HUES48 (cell line): ENCODE measurements around the gene SIRPG.

Source experiments
- H3K27ac ChIP-seq: one replicate; pipeline ENCODE4 v1.7.0; 2013; ENCODE audit warnings: low read depth, low read length, inconsistent platforms
- H3K27me3 ChIP-seq: 2 replicates; pipeline ENCODE4 v1.6.1; 2013; ENCODE audit warnings: mild to moderate bottlenecking, low read length; ENCODE audit not compliant: control insufficient read depth, insufficient read depth
- H3K36me3 ChIP-seq: 2 replicates; pipeline ENCODE4 v1.6.1; 2013; ENCODE audit warnings: low read length; ENCODE audit not compliant: control insufficient read depth, insufficient read depth
- H3K4me1 ChIP-seq: 2 replicates; pipeline ENCODE4 v1.6.1; 2013; ENCODE audit warnings: mild to moderate bottlenecking, low read length; ENCODE audit not compliant: control insufficient read depth, insufficient read depth
- H3K4me3 ChIP-seq: 2 replicates; pipeline ENCODE4 v1.5.1; 2013; ENCODE audit warnings: mild to moderate bottlenecking, low read depth, low read length
- H3K9ac ChIP-seq: 2 replicates; pipeline ENCODE4 v1.6.1; 2013; ENCODE audit warnings: mild to moderate bottlenecking, low read depth, low read length, moderate library complexity
- H3K9me3 ChIP-seq: 2 replicates; pipeline ENCODE4 v1.6.1; 2013; ENCODE audit warnings: low read length; ENCODE audit not compliant: control insufficient read depth, insufficient read depth

Gene SIRPG

DNA sequence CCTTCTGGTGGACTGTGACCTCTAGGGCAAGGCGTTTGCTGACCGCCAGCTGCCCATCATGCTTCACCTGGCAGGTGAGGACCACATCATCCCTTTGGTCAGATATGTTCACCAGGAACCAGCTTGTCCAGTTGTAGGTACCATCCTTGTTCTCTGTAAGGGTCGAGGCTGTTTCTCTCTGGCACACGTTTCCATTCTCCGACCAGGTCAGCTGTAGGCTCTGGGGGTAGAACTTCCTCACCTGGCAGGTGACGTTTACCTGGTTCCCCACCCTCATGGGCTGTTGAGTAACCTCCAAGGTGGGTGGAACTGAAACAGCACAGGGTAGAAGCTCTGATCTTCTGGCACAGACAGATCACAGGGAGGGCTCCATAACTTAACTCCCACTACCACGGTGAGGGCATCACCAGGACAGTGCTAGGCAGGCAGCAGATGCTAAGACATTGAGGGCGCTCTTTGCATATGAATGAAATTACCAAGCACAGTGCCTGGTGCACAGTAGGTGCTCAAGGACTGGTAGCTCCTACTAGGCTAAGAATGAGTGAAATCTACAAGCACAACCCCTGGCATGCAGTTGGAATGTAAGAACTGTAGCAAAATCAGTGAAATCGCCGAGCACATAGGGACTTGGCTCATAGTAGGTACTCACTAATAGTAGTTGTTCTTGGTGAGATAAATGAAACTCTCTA is 22.1 kb downstream of the SIRPG start:
- H3K9me3 ChIP-seq = no peaks in the 10 kb centered on the region
- no peak overlapping the region for H3K9ac ChIP-seq
- H3K4me3 ChIP-seq = no peak overlapping the region
- H3K27me3 ChIP-seq = no peaks in the 10 kb centered on the region
- H3K36me3 ChIP-seq = no peaks in the 10 kb centered on the region
- H3K4me1 ChIP-seq = peaks cover 7% of the 10 kb centered on the region
- H3K27ac ChIP-seq = no peak overlapping the region

DNA sequence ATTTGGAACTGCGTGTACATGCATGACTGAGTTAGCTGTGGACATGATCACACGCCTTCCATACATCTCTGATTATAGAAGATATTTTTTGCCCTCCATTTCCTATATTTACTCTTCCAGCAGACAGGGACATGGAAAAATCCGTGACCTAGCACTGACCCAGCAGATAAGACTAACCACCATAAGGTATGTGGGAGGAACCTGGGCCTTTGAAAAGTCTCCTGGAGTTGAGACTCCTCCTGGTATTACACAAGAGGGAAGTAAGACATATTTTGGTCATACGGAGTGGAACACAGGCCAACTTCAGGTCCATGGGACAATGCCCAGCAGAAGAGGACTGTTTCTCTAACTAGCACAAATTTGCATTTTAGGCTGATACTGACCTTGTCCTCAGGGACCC is 24.0 kb downstream of the SIRPG start:
- Histone ChIP-seq H3K4me1 (peaks cover 7% of the 10 kb centered on the region), H3K27ac (no peak overlapping the region), H3K36me3 (no peaks in the 10 kb centered on the region), H3K27me3 (no peaks in the 10 kb centered on the region), H3K9ac (no peak overlapping the region), H3K9me3 (no peaks in the 10 kb centered on the region), H3K4me3 (no peak overlapping the region)

DNA sequence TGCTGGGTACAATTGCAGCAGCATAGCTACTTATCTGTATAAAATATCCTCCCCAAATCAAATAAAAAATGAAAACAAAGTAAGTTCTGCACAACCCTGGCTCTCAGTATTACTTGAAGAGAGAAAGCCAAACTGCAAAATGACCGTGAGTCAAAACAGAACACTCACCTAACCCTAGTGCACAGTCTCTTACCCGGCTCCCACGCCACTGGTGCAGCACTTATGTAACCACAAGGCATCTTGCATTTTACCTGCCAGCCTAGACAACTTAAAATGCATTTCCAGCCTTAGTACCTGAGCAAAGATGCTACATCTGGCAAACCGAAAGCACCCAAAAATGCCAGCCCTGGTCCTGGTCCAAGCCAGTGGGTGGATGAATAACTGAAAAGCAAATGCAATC is 25.4 kb downstream of the SIRPG start:
- H3K9ac ChIP-seq = no peak overlapping the region
- no peaks in the 10 kb centered on the region for H3K36me3 ChIP-seq
- no peak overlapping the region for H3K27ac ChIP-seq
- H3K27me3 ChIP-seq = no peaks in the 10 kb centered on the region
- peaks cover 7% of the 10 kb centered on the region for H3K4me1 ChIP-seq
- H3K4me3 ChIP-seq = no peak overlapping the region
- no peaks in the 10 kb centered on the region for H3K9me3 ChIP-seq

DNA sequence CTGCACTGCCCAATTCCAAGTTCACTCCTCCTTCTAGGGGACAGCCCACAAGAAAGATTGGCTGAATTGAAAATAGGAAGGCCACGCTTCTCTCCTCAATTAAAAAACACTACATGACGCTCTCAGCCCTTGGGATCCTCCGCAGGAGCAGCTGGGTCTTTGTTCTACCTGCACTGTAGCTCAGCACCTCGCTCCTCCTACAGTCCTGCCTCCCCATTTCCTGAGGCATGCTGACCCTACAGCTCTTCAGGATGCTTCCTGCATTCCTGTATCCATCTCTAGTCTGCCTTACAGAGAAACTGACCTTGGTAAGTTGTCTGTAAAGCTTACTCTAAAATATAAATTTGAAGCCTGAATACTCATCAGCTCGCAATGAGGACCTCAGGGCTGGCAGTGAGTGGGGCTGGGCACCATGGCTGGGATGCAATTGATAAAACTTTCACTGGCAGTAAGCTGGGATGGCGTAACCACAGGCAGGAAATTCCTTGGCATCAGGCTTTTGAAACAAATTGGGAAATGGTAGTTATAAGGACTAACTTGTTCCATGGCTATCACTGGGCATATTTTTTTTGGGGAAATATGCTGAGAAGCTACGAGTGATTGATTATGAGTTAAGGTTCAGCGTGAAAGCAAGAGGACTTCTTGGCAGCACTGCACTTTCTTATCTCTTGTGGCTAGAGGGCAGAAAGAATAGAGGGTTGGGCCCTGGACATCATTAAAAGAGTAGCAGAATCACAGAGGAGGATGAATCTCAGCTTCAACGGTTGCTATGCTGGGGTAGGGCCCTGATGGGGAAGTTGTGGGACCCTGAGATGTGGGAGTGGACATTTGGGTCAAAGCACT is 26.0 kb downstream of the SIRPG start:
- no peak overlapping the region for H3K4me3 ChIP-seq
- no peaks in the 10 kb centered on the region for H3K36me3 ChIP-seq
- H3K9ac ChIP-seq = no peak overlapping the region
- H3K27ac ChIP-seq = no peak overlapping the region
- H3K4me1 ChIP-seq = peaks cover 7% of the 10 kb centered on the region
- no peaks in the 10 kb centered on the region for H3K27me3 ChIP-seq
- H3K9me3 ChIP-seq = no peaks in the 10 kb centered on the region

DNA sequence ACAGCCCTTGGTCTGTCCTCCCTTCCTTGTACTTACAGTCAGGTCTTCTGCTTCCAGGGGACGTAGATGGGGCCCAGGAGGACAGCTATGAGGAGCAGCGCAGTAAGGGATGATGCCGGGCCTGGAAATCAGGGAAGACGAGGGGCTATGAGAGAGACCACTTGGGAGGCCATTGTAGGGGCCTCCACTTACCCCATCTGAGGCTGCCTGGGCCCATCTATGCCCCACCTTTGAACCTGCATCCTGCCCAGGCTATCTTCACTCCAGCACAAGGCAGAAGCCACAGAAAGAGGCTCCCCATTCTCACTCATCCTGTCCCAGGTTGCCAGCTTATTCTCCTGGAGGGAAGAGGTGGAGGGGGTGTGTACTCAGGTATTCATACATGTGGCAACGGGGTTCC is 27.4 kb downstream of the SIRPG start:
- no peak overlapping the region for H3K9ac ChIP-seq
- no peak overlapping the region for H3K4me3 ChIP-seq
- H3K4me1 ChIP-seq = peaks cover 7% of the 10 kb centered on the region
- H3K27ac ChIP-seq = no peak overlapping the region
- H3K9me3 ChIP-seq = no peaks in the 10 kb centered on the region
- no peaks in the 10 kb centered on the region for H3K27me3 ChIP-seq
- H3K36me3 ChIP-seq = no peaks in the 10 kb centered on the region

DNA sequence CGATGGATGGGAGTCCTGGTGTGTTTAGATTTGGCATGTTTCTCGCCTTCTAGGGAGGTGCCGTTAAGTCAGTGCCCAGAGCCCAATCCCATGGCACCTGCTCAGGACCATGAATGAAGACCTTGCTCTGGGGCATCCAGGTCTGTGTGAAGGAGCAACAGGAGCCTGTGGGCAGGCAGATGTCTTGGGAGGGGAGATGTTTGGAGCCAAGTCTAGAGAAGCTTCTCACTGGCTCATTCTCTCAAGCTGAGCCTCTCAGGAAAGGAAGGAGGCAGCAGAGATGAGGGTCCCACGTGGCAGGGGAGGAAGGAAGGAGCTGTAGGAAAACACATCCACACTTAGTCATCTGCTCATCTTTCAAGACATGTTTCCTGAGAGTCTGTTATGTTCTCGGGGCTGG is 28.3 kb downstream of the SIRPG start:
- Histone ChIP-seq H3K36me3 (no peaks in the 10 kb centered on the region), H3K27ac (no peak overlapping the region), H3K27me3 (no peaks in the 10 kb centered on the region), H3K4me3 (no peak overlapping the region), H3K4me1 (peaks cover 7% of the 10 kb centered on the region), H3K9me3 (no peaks in the 10 kb centered on the region), H3K9ac (no peak overlapping the region)

DNA sequence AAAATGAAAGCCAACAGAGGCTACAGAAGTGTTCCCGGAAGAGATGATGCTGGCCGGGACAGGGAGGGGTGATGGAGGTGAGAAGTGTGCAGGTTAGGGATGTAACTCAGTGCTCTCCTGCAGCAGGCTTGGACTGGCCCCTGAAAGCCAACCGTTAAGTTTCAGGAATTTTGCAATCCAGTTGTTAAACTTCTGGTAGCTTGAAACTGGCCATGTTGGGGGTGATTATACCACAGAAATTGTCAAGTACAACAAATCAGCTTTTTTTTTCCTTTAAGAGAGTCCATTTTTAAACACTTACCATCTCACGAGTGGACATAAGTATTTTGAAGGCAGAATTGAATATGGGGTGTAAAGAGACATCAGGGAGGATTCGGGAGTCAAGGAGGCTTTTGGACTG is 29.0 kb downstream of the SIRPG start:
- no peaks in the 10 kb centered on the region for H3K27me3 ChIP-seq
- no peak overlapping the region for H3K27ac ChIP-seq
- H3K9me3 ChIP-seq = no peaks in the 10 kb centered on the region
- H3K4me3 ChIP-seq = no peak overlapping the region
- no peak overlapping the region for H3K9ac ChIP-seq
- H3K4me1 ChIP-seq = peaks cover 7% of the 10 kb centered on the region
- H3K36me3 ChIP-seq = no peaks in the 10 kb centered on the region

DNA sequence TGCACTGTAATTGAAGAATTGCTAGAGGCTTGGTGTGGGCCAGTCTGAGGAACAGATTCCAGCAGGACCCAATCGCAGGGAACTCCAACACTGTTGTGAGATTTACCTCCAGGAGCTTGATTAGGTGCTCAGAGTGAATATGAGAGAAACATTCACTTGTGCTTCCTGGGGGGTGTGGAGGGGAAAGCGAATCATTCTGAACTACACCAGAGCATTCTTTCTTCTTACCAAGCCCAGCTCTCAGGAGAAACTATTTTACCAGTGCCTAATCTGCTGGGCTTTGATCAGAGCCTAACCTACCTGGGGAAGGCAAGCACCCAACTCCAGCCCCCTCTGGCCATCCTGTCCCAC is 30.4 kb downstream of the SIRPG start:
- Histone ChIP-seq H3K4me3 (no peak overlapping the region), H3K4me1 (peaks cover under 1% of the 10 kb centered on the region), H3K9me3 (no peaks in the 10 kb centered on the region), H3K9ac (no peak overlapping the region), H3K36me3 (no peaks in the 10 kb centered on the region), H3K27me3 (no peaks in the 10 kb centered on the region), H3K27ac (no peak overlapping the region)

DNA sequence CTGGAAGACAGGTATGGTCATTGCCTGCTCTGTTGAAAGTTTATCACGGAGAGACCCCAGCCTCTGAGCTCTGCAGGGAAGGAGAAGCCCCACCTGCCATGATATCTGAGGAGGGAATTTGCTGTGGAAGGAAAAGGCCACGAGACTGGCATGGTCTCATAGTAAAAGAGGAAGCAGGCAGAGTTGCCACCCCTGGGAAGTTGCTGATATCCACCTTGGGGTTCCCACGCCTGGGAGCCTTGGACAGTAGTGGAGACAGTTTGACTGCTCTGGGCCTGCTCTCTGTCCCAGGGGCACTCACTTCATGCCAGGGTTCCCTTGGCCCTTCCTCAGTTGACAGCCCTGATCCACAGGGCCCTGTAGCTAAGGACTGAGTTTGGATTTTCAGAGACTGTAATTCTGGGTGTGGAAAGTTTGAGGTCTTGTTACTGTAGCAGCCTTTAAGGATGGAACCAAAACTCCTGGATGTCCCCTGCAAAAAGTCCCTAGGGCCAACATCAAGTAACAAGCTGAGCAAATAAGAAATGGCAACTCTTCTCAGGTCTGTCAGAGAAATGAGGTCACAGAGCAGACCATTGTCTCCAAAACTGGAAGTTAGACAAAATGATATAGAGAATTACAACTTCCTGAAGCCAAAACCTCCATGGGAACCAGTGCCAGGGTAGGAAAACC is 30.9 kb downstream of the SIRPG start:
- H3K27me3 ChIP-seq = no peaks in the 10 kb centered on the region
- no peaks in the 10 kb centered on the region for H3K36me3 ChIP-seq
- H3K4me1 ChIP-seq = no peaks in the 10 kb centered on the region; the same call in 1 of the 2 replicates
- no peaks in the 10 kb centered on the region for H3K9me3 ChIP-seq
- H3K27ac ChIP-seq = no peak overlapping the region
- no peak overlapping the region for H3K9ac ChIP-seq
- H3K4me3 ChIP-seq = no peak overlapping the region

DNA sequence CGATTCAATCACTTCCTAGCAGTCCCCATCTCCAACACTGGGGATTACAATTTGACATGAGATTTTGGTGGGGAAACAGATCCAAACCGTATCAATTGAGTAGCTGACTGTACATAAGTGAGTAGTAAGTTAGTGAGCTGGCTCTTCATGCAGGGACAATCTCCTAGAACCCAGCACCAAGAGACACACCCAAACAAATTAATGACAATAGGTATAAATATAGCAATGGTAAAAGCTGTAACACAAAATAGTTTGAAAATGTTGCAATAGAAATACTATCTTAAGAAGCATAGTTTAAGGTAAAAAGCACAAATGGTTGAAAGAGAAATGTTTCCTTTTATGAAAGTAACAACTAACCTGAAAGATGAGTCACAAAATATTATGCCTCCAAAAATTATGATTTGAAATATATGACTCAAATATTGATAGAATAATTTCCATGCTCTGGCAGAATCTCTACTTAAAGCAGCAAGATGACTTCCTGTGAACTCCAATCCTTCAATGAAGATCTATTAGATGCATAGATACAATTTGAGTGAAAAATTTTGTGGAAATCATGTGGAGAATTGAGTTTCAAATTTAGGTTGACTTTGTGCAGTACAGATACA is 32.4 kb downstream of the SIRPG start:
- Histone ChIP-seq H3K9me3 (no peaks in the 10 kb centered on the region), H3K27ac (no peak overlapping the region), H3K4me1 (no peaks in the 10 kb centered on the region), H3K36me3 (no peaks in the 10 kb centered on the region), H3K9ac (no peak overlapping the region), H3K4me3 (no peak overlapping the region), H3K27me3 (no peaks in the 10 kb centered on the region)
